Measurements from ENCODE around the gene ZNF79.

Gene ZNF79

GRCh38 chr9:127422787-127423186 is 1.4 kb upstream of the ZNF79 start:
- in situ Hi-C loops (cut with HindIII; ENCODE audit: low sequenced_read_pairs) = no loop called here

- in situ Hi-C loops (cut with HindIII; ENCODE audit: low sequenced_read_pairs) = no loop called here
Measured at GRCh38 chr9:127423476-127423933, 677 bp upstream of the ZNF79 start.

GRCh38 chr9:127424676-127424999 is 456 bp downstream of the ZNF79 start:
- in situ Hi-C loops (cut with HindIII; ENCODE audit: low sequenced_read_pairs) = no loop called here

- in situ Hi-C loops (cut with HindIII; ENCODE audit: low sequenced_read_pairs) = no loop called here
Measured at GRCh38 chr9:127426756-127427155, 2.6 kb downstream of the ZNF79 start.

- in situ Hi-C loops (cut with HindIII; ENCODE audit: low sequenced_read_pairs) = no loop called here
Measured at GRCh38 chr9:127428348-127428747, 4.2 kb downstream of the ZNF79 start.

- in situ Hi-C loops (cut with HindIII; ENCODE audit: low sequenced_read_pairs) = no loop called here
Measured at GRCh38 chr9:127430415-127430814, 6.2 kb downstream of the ZNF79 start.

GRCh38 chr9:127437497-127438264 is 13.5 kb downstream of the ZNF79 start:
- in situ Hi-C loops (cut with HindIII; ENCODE audit: low sequenced_read_pairs) = no loop called here

- in situ Hi-C loops (cut with HindIII; ENCODE audit: low sequenced_read_pairs) = no loop called here
Measured at GRCh38 chr9:127438394-127438793, 14.2 kb downstream of the ZNF79 start.

- in situ Hi-C loops (cut with HindIII; ENCODE audit: low sequenced_read_pairs) = no loop called here
Measured at GRCh38 chr9:127444283-127444920, 20.2 kb downstream of the ZNF79 start.

GRCh38 chr9:127444921-127445850 is 21.0 kb downstream of the ZNF79 start:
- in situ Hi-C loops (cut with HindIII; ENCODE audit: low sequenced_read_pairs) = no loop called here

GRCh38 chr9:127445851-127446712 is 21.9 kb downstream of the ZNF79 start:
- in situ Hi-C loops (cut with HindIII; ENCODE audit: low sequenced_read_pairs) = no loop called here

GRCh38 chr9:127446713-127447415 is 22.7 kb downstream of the ZNF79 start:
- in situ Hi-C loops (cut with HindIII; ENCODE audit: low sequenced_read_pairs) = no loop called here

GRCh38 chr9:127447416-127448111 is 23.4 kb downstream of the ZNF79 start:
- in situ Hi-C loops (cut with HindIII; ENCODE audit: low sequenced_read_pairs) = no loop called here

GRCh38 chr9:127448112-127448805 is 24.1 kb downstream of the ZNF79 start:
- in situ Hi-C loops (cut with HindIII; ENCODE audit: low sequenced_read_pairs) = no loop called here

GRCh38 chr9:127449332-127449966 is 25.3 kb downstream of the ZNF79 start:
- in situ Hi-C loops (cut with HindIII; ENCODE audit: low sequenced_read_pairs) = no loop called here

- in situ Hi-C loops (cut with HindIII; ENCODE audit: low sequenced_read_pairs) = no loop called here
Measured at GRCh38 chr9:127450243-127450760, 26.1 kb downstream of the ZNF79 start.

GRCh38 chr9:127450830-127451607 is 26.8 kb downstream of the ZNF79 start, which contains the start of the genes LRSAM1 and RPL12:
Gene LRSAM1, plus strand, starts transcription at chr9:127451510. Its CDS starts 3,018 bp downstream, at chr9:127454528.
Gene RPL12, minus strand, starts transcription at chr9:127451406. Its CDS starts 89 bp downstream, at chr9:127451317.
- in situ Hi-C loops (cut with HindIII; ENCODE audit: low sequenced_read_pairs) = no loop called here

All from endothelial cell of hepatic sinusoid (primary cell).